NCI-H2227 treated with DMSO at 0.1 percent for 48 hours (cell line): Measurements from ENCODE around the gene DEUP1.
"Not testable (repeated sequence)": the region's sequence is repeated elsewhere in the genome, so short reads cannot be mapped to it uniquely, and the experiment has no call there.

Source experiments
- DNase-seq: peaks from one replicate; lab custom pipeline; 2025; lab: John Stamatoyannopoulos, UW

Gene DEUP1

GRCh38 chr11:93330446-93330984 lies at the start of gene DEUP1:
TSS of gene DEUP1 (plus strand) at chr11:93330742. CDS start at chr11:93332260, 1,518 bp downstream.
- DNase-seq, result no peak

- DNase-seq, result no peak
These were observed 45.1 kb upstream of the DEUP1 start for GRCh38 chr11:93285430-93285829.

- DNase-seq, result no peak
These were observed 43.1 kb upstream of the DEUP1 start for GRCh38 chr11:93287434-93287833.

GRCh38 chr11:93288079-93288478 lies 42.5 kb upstream of the DEUP1 start:
- DNase-seq, result no peak

GRCh38 chr11:93288767-93289166 lies 41.8 kb upstream of the DEUP1 start:
- DNase-seq, result no peak

GRCh38 chr11:93289782-93290463 lies 40.6 kb upstream of the DEUP1 start:
- no peak for DNase-seq

- no peak for DNase-seq
These were observed 39.4 kb upstream of the DEUP1 start for GRCh38 chr11:93291110-93291509.

- no peak for DNase-seq
These were observed 38.6 kb upstream of the DEUP1 start for GRCh38 chr11:93291898-93292297.

GRCh38 chr11:93295921-93296575 lies 34.5 kb upstream of the DEUP1 start:
- no peak for DNase-seq

GRCh38 chr11:93303689-93304088 lies 26.9 kb upstream of the DEUP1 start:
- DNase-seq, result no peak

GRCh38 chr11:93314399-93314798 lies 16.1 kb upstream of the DEUP1 start:
- not testable (repeated sequence) for DNase-seq

- DNase-seq, result no peak
These were observed 11.2 kb upstream of the DEUP1 start for GRCh38 chr11:93319224-93319839.

GRCh38 chr11:93320230-93320629 lies 10.3 kb upstream of the DEUP1 start:
- no peak for DNase-seq

GRCh38 chr11:93322207-93322606 lies 8.3 kb upstream of the DEUP1 start:
- no peak for DNase-seq

- no peak for DNase-seq
These were observed 6.8 kb upstream of the DEUP1 start for GRCh38 chr11:93323747-93324146.

GRCh38 chr11:93324500-93324899 lies 6.0 kb upstream of the DEUP1 start:
- no peak for DNase-seq

- DNase-seq, result no peak
These were observed 3.9 kb upstream of the DEUP1 start for GRCh38 chr11:93326681-93327080.

GRCh38 chr11:93329936-93330445 lies 551 bp upstream of the DEUP1 start:
- peak; percentile 22 for DNase-seq

GRCh38 chr11:93340223-93340622 lies 9.7 kb downstream of the DEUP1 start:
- DNase-seq, result no peak

GRCh38 chr11:93344855-93345333 lies 14.4 kb downstream of the DEUP1 start:
- DNase-seq, result no peak

- no peak for DNase-seq
These were observed 18.4 kb downstream of the DEUP1 start for GRCh38 chr11:93348930-93349329.

GRCh38 chr11:93350835-93351234 lies 20.3 kb downstream of the DEUP1 start:
- no peak for DNase-seq

GRCh38 chr11:93359396-93359795 lies 28.9 kb downstream of the DEUP1 start:
- no peak for DNase-seq
